SHP77 treated with DMSO at 0.1 percent for 48 hours (cell line): Measurements from ENCODE around the gene AFF1.
"Not testable (repeated sequence)": the region's sequence is repeated elsewhere in the genome, so short reads cannot be mapped to it uniquely, and the experiment has no call there.

ENCODE experiments used
- DNase-seq: peaks from one replicate; lab custom pipeline; 2025; lab: John Stamatoyannopoulos, UW

The AFF1 gene

DNA sequence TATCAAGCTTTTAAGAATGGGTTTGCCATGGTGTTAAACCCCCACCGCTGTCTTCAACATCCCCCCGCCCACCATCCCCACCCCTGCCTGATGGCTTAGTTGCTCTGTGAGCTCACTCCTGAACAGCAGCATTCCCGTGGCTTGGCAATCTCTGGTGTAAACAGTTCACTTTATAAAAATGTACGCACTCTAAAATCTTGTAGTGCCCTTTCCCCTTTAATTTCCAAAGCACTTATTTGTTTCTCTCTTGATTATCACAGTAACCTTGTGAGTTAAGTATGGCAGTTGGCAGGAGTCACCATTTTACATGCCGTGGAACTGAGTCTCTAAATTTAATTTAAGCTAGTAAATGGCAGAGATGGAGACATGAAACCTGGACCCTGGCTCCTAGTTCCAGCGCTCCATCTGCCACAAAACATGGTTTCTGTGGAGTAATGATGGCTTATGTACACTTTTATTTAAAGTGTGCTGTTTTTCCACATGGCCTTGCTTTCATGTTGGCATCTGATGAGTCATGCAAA lies 123.1 kb downstream of the AFF1 start:
- DNase-seq = no peak

DNA sequence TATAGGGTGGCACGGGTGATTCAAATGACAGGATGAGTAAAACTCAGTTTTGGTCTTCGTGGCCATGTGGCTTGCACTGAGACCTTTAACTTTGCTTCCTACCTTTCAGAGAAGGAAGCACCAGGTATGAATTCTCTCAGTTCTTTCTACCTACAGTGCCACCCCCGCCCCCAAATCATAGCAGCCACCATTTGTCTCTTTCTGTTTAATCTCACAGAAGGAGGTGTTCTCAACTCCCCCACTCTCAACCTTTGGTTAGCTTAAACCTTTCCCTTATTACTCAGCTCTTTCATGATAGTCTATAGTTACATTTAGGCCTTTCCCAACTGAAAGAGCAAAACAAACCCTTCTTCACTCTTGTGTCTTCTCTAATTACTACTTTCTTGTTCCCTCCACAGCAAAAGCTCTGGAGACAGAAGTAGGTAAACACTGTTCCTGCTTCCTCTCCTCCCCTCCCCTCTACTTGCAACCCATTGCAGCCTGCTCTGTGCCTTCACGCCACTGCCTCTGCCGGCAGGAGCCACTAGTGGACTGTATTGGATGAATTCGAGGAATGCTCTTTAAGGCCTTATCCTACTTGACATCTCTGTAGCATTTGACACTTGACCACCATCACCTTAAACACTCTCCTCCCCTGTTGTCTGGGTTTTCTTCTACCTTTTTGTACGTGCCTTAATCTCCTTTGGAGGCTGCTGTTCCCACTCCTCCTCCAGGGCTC lies 123.7 kb downstream of the AFF1 start:
- DNase-seq = no peak

DNA sequence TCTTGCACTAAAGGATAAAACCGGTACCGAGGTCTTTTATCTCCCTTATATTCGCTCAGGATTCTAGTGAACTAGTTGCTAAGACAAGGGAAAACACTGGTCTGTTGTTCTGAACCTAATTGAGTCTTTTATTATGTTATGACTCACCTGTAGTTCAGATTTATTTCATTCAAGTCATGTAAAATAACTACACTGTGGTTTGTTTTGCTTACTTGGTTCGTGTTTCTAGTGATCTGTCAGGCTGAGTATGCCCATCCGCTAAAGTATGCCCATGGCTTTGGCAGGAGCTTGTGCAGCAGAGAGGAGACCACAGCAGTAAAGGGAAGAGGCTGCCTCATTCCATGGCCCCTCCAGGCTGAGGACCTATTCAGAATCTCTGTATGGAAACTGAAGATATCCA lies 126.1 kb downstream of the AFF1 start:
- DNase-seq = no peak

GRCh38 chr4:87065021-87065420 lies 130.2 kb downstream of the AFF1 start:
- DNase-seq = no peak

DNA sequence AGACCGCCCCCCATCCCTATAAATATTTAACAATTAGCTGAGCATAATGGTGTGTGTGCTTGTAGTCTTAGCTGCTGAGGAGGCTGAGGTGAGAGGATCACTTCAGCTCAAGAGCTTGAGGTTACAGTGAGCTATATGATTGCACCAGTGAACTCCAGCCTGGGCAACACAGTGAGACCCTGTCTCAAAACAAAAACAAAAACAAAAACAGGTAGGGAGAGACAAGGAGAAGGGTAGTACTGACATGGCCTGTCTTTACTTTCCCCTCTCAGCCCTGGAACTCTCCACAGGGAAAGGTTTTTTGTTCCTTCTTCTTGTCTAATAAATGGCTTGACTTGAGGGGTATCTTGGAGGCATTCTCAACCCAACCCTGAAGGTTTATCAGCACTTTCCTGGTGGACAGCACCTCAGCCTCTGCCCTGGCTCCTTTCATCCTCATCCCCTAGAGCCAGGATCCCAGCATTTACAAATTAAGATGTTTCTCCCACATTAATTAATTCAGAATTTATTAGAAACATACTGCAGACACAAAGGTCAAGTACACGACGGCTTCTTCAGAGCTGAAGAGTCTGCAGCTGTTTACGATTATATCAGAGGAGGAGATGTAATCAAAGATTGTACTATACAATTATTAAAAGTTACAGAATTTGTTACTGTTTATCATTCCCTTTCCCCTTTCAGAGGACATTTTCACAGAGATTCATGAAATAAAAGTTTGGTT lies 131.8 kb downstream of the AFF1 start:
- DNase-seq = no peak

GRCh38 chr4:87067124-87067885 lies 132.5 kb downstream of the AFF1 start:
- no peak for DNase-seq

GRCh38 chr4:87068583-87069021 lies 133.8 kb downstream of the AFF1 start:
- DNase-seq = peak; percentile 97

- peak; percentile 75 for DNase-seq
These were observed 134.4 kb downstream of the AFF1 start for GRCh38 chr4:87069037-87069742.

GRCh38 chr4:87071401-87071800 lies 136.6 kb downstream of the AFF1 start:
- DNase-seq = peak; percentile 73

DNA sequence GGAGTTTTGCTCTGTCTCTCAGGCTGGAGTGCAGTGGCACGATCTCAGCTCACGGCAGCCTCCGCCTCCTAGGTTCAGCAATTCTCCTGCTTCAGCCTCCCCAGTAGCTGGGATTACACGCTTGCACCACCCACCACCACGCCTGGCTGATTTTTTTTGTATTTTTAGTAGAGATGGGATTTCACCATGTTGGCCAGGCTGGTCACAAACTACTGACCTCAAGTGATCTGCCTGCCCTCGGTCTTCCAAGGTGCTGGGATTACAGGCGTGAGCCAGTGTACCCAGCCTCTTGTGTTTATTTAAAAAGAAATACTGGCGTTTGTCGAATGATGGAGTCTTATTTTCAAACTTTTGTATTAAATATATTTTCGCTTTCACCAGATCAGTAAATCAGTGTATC lies 137.7 kb downstream of the AFF1 start:
- DNase-seq = peak; percentile 28

- peak; percentile 64 for DNase-seq
These were observed 138.6 kb downstream of the AFF1 start for GRCh38 chr4:87073199-87074120.

- DNase-seq = no peak
These were observed 139.3 kb downstream of the AFF1 start for GRCh38 chr4:87074121-87074488.

GRCh38 chr4:87075876-87076275 lies 141.1 kb downstream of the AFF1 start:
- DNase-seq = no peak

- DNase-seq = no peak
These were observed 142.0 kb downstream of the AFF1 start for GRCh38 chr4:87076690-87077358.

GRCh38 chr4:87077914-87078585 lies 143.2 kb downstream of the AFF1 start:
- DNase-seq = no peak

- DNase-seq = no peak
These were observed 144.2 kb downstream of the AFF1 start for GRCh38 chr4:87078987-87079486.

- DNase-seq = no peak
These were observed 145.2 kb downstream of the AFF1 start for GRCh38 chr4:87079967-87080366.

DNA sequence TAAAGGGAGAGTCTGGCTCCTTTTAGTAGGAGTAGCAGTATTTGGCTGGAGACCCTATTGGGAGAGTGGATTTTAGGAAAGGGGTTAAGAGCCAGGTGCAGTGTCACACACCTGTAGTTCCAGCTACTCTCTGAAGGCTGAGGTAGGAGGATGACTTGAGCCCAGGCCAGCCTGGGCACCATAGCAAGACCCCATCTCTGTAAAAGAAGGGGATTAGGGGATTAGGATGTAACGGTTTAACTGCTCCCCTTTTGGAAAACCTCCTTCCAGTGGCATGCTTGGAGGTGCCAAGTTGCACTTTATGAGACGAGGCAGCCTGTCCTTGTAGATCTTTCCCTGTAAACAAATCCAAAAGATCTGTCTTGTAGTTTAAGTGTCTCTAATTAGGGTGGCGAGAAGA lies 145.7 kb downstream of the AFF1 start:
- DNase-seq = no peak

- no peak for DNase-seq
These were observed 147.0 kb downstream of the AFF1 start for GRCh38 chr4:87081826-87082225.

- DNase-seq = not testable (repeated sequence)
These were observed 150.9 kb downstream of the AFF1 start for GRCh38 chr4:87085732-87086131.
